HCT116 (cell line): ENCODE results near the gene SFPQ. TPM values are rescaled to one million over a fixed set of nuclear protein-coding genes. Genes with fewer than 3 reads are reported as not detected.

Source experiments
- ATAC-seq: fragments of 200-7000 bp; cut with Tn5 transposase; 2 replicates; pipeline ENCODE4 v1.9.1; 2020; ENCODE audit warnings: mild to moderate bottlenecking, moderate library complexity
- BruUV-seq: library from RNA; stranded (reverse); fragments of 400-500 nt; replicated peaks from 2 replicates; lab custom pipeline; 2021; lab: Mats Ljungman, UMichigan
- CTCF ChIA-PET: fragments of 300-600 bp; sonication (Branson Sonifier 250); formaldehyde crosslinking; loops from one replicate; lab custom pipeline; 2021; ENCODE audit warnings: antibody characterized with exemption; lab: Charles Lee
- POLR2A ChIA-PET: fragments of 300-600, 350-600 bp; sonication (Branson Sonifier 250); formaldehyde crosslinking; loops from one replicate; lab custom pipeline; 2021; ENCODE audit warnings: antibody characterized with exemption; lab: Charles Lee
- RAD21 ChIA-PET, 2 experiments: fragments of 300-600 bp; sonication (Branson Sonifier 250); formaldehyde crosslinking; loops; one replicate each; lab custom pipeline; 2023; ENCODE audit warnings: low total read pairs in 2 of 2; ENCODE audit not compliant: uncharacterized antibody in 2 of 2, unreplicated experiment in 2 of 2, low non-redundant PET in 1 of 2; lab: Charles Lee
- DNase-seq: peaks from one replicate; pipeline ENCODE4 v3.0.0-alpha.2; 2010; ENCODE audit warnings: low read depth, low spot score
- H2AFZ ChIP-seq: fragments of 200-600 bp; shearing (Covaris generic), sonication (generic); 2 replicates; pipeline ENCODE4 v1.6.1; 2017; ENCODE audit warnings: low read depth, mixed run types, mixed read lengths, antibody characterized with exemption, low read length; ENCODE audit not compliant: poor library complexity, severe bottlenecking
- H3K27ac ChIP-seq: 2 replicates; pipeline ENCODE4 v1.5.1; 2012; ENCODE audit warnings: low read depth, low read length
- H3K27me3 ChIP-seq: fragments of 200-600 bp; sonication (generic); 2 replicates; pipeline ENCODE4 v1.6.1; 2016; ENCODE audit warnings: mixed run types, low read length, mixed read lengths; ENCODE audit not compliant: insufficient read depth
- H3K36me3 ChIP-seq, 2 experiments: fragments of 200-500 bp in 1 of 2; fragments of 200-600 bp in 1 of 2; sonication (Bioruptor generic) in 1 of 2; sonication (generic) in 1 of 2; 2 replicates each; pipeline versions ENCODE4 v1.5.1 to v1.6.1; 2014 to 2016; ENCODE audit warnings: low read length in 2 of 2, inconsistent platforms in 1 of 2, mixed read lengths in 1 of 2, mixed run types in 1 of 2; ENCODE audit not compliant: insufficient read depth in 2 of 2, control insufficient read depth in 1 of 2
- H3K4me1 ChIP-seq, 2 experiments: fragments of 200-600 bp in 1 of 2; sonication (generic) in 1 of 2; 2 replicates each; pipeline versions ENCODE4 v1.5.1 to v1.6.1; 2012 to 2017; ENCODE audit warnings: low read length in 2 of 2, inconsistent platforms in 1 of 2, mild to moderate bottlenecking in 1 of 2, mixed read lengths in 1 of 2, mixed run types in 1 of 2, moderate library complexity in 1 of 2; ENCODE audit not compliant: insufficient read depth in 2 of 2, control insufficient read depth in 1 of 2
- H3K4me2 ChIP-seq: fragments of 200-600 bp; sonication (generic); 2 replicates; pipeline ENCODE4 v1.6.1; 2017; ENCODE audit warnings: mixed run types, low read length, mixed read lengths
- H3K4me3 ChIP-seq, 2 experiments: fragments of 200-600 bp in 1 of 2; sonication (generic) in 1 of 2; replicated peaks in 1 of 2; 2 replicates each; pipeline ENCODE4 v1.5.1; 2011 to 2016; ENCODE audit warnings: low read length in 2 of 2, control low read depth in 1 of 2, low read depth in 1 of 2, mild to moderate bottlenecking in 1 of 2, mixed read lengths in 1 of 2, mixed run types in 1 of 2
- H3K79me2 ChIP-seq: fragments of 200-600 bp; sonication (generic); 2 replicates; pipeline ENCODE4 v1.6.1; 2017; ENCODE audit warnings: mild to moderate bottlenecking, mixed run types, low read length, moderate library complexity, mixed read lengths; ENCODE audit not compliant: insufficient read depth
- H3K9ac ChIP-seq: fragments of 200-600 bp; sonication (generic); 2 replicates; pipeline ENCODE4 v1.6.1; 2016; ENCODE audit warnings: low read length, mixed read lengths
- H3K9me2 ChIP-seq: fragments of 200-600 bp; sonication (generic), shearing (Covaris generic); 2 replicates; pipeline ENCODE4 v1.6.1; 2017; ENCODE audit warnings: mixed run types, mild to moderate bottlenecking, moderate library complexity; ENCODE audit not compliant: insufficient read depth
- H3K9me3 ChIP-seq, 2 experiments: fragments of 200-500 bp in 1 of 2; fragments of 200-600 bp in 1 of 2; sonication (Bioruptor generic) in 1 of 2; sonication (generic) in 1 of 2; 2 replicates each; pipeline ENCODE4 v1.6.1; 2014 to 2017; ENCODE audit warnings: low read length in 2 of 2, mixed read lengths in 2 of 2, inconsistent platforms in 1 of 2, low read depth in 1 of 2, mild to moderate bottlenecking in 1 of 2, mixed run types in 1 of 2, moderate library complexity in 1 of 2; ENCODE audit not compliant: control insufficient read depth in 1 of 2, insufficient read depth in 1 of 2
- H4K20me1 ChIP-seq: fragments of 200-600 bp; sonication (generic), shearing (Covaris generic); 2 replicates; pipeline ENCODE4 v1.6.1; 2017; ENCODE audit warnings: mixed run types, mild to moderate bottlenecking, moderate library complexity; ENCODE audit not compliant: insufficient read depth
- CBX3 ChIP-seq: IDR thresholded peaks from 2 replicates; pipeline ENCODE4 v1.6.1; 2012; ENCODE audit warnings: low read depth
- ELF1 ChIP-seq: IDR thresholded peaks from 2 replicates; pipeline ENCODE4 v1.6.1; 2012; ENCODE audit warnings: low read depth, borderline replicate concordance
- EZH2phosphoT487 ChIP-seq: fragments of 200-600 bp; IDR thresholded peaks from 2 replicates; pipeline ENCODE4 v1.6.1; 2018; ENCODE audit warnings: antibody characterized with exemption, borderline replicate concordance
- POLR2AphosphoS5 ChIP-seq: IDR thresholded peaks from 2 replicates; pipeline ENCODE4 v1.6.1; 2011; ENCODE audit warnings: mild to moderate bottlenecking, low read depth, low read length, moderate library complexity
- RAD21 ChIP-seq: IDR thresholded peaks from 2 replicates; pipeline ENCODE4 v1.6.1; 2012; ENCODE audit warnings: low read depth, mild to moderate bottlenecking
- SIN3A ChIP-seq: IDR thresholded peaks from 2 replicates; pipeline ENCODE4 v1.6.1; 2012; ENCODE audit warnings: low read depth
- ZFX ChIP-seq: fragments of 450-650 bp; IDR thresholded peaks from 2 replicates; pipeline ENCODE4 v1.6.1; 2017
- intact Hi-C: fragments of 100-400 bp; cut with micrococcal nuclease; formaldehyde crosslinking; loops from 2 replicates; pipeline ENCODE4 v1.10.0; 2022
- total RNA-seq: library from RNA; stranded (reverse); gene quantifications from one replicate; pipeline ENCODE4 v1.2.1, GENCODE V29; 2021; ENCODE audit not compliant: unreplicated experiment
- TF ChIP-seq, protein P1 (sequence below): IDR thresholded peaks from 2 replicates; pipeline ENCODE4 v1.6.1; 2011; ENCODE audit warnings: mild to moderate bottlenecking, low read length, moderate library complexity; ENCODE audit not compliant: insufficient replicate concordance; ENCODE audit errors: extremely low read depth
- TF ChIP-seq, protein P2 (sequence below): IDR thresholded peaks from 2 replicates; pipeline ENCODE4 v1.6.1; 2012

SFPQ gene
- total RNA-seq, 1 experiment from 2014 or later = 327 TPM

DNA sequence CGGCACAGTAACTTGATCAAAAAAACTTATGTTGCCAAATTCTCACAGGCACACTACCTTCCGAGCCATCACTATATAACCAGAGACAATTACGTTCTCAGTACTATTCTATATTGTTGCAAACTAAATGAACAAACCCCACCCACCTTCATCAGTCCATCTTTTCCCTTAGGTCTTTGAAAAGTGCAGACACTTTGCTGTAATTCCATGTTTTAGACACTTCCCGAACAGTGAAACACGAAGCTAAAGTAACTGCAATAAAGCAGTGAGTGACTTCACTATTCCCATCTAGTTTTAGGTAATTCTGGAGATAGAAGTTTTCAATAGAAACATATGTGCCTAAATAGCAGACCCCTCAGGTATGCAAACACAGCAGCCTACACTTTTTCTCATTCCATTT is 7.7 kb downstream of the SFPQ start:
- H3K36me3 ChIP-seq = peaks cover 95 to 100% of the 10 kb centered on the region in 2 experiments
- no TSS peak for BruUV-seq

DNA sequence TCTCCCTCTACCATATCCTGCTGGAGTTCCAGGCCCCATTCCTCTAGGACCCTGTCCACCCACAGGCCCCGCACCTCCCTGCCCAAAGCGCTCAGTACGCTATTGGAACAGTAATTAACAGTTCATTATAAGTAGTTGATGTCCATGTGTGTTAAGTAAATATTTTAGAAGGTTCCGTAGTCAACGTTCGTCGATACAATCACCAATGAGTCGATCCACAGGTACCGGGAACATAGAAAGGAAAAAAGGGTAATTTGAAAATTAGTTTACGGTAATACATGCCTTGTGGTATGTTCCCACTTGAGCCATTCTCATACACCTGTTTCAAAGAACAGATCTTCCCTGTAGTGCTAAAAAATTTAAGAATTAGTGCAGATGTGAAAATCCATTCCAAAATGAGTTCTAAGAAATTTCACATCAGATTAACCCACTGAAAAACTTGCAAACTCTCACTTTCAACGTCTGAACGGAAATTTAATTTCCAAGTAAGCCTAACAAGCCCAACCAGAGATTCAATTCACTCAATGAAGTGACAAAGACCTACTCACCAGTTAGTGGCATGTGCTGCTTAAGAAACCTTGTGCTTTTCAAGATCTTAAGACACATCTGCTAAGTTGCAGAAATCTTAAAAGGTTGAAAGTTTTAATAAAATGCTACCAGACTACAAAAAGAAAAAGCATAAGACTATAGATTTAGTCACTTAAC is 8.3 kb downstream of the SFPQ start:
- no peak overlapping the region for H3K4me2 ChIP-seq
- peaks cover 97% of the 10 kb centered on the region for H4K20me1 ChIP-seq
- H3K27ac ChIP-seq = no peak overlapping the region
- H3K9me3 ChIP-seq = no peaks in the 10 kb centered on the region
- H3K27me3 ChIP-seq = no peaks in the 10 kb centered on the region
- ChIA-PET CTCF (no interaction called here), RAD21 (no interaction called here), POLR2A (no interaction called here)
- no peaks in the 10 kb centered on the region for H3K4me1 ChIP-seq
- no TSS peak for BruUV-seq
- no peak overlapping the region for H3K4me3 ChIP-seq
- DNase-seq (no peak), ATAC-seq (no peak)
- intact Hi-C loops = no loop called here
- no peaks in the 10 kb centered on the region for H3K9me2 ChIP-seq
- H2AFZ ChIP-seq = no peak overlapping the region
- peaks cover 92 to 100% of the 10 kb centered on the region in 2 experiments for H3K36me3 ChIP-seq
- no peak for TF ChIP-seq ELF1
- TF ChIP-seq, protein P1, sequence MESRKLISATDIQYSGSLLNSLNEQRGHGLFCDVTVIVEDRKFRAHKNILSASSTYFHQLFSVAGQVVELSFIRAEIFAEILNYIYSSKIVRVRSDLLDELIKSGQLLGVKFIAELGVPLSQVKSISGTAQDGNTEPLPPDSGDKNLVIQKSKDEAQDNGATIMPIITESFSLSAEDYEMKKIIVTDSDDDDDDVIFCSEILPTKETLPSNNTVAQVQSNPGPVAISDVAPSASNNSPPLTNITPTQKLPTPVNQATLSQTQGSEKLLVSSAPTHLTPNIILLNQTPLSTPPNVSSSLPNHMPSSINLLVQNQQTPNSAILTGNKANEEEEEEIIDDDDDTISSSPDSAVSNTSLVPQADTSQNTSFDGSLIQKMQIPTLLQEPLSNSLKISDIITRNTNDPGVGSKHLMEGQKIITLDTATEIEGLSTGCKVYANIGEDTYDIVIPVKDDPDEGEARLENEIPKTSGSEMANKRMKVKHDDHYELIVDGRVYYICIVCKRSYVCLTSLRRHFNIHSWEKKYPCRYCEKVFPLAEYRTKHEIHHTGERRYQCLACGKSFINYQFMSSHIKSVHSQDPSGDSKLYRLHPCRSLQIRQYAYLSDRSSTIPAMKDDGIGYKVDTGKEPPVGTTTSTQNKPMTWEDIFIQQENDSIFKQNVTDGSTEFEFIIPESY = no peak
- TF ChIP-seq CBX3 = no peak
- TF ChIP-seq, protein P2, sequence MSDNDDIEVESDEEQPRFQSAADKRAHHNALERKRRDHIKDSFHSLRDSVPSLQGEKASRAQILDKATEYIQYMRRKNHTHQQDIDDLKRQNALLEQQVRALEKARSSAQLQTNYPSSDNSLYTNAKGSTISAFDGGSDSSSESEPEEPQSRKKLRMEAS = no peak
- no peak for TF ChIP-seq EZH2phosphoT487
- TF ChIP-seq RAD21 = no peak
- no peak for TF ChIP-seq ZFX
- H3K9ac ChIP-seq = no peak overlapping the region
- H3K79me2 ChIP-seq = peaks cover 100% of the 10 kb centered on the region

More for the DNA sequence above, 7.7 kb downstream of the SFPQ start:
- no peaks in the 10 kb centered on the region for H3K27me3 ChIP-seq
- no peak overlapping the region for H3K9ac ChIP-seq
- no peaks in the 10 kb centered on the region for H3K9me3 ChIP-seq
- no peak overlapping the region for H3K27ac ChIP-seq
- no peak overlapping the region for H2AFZ ChIP-seq
- H3K4me1 ChIP-seq = peaks cover 0 to 3% of the 10 kb centered on the region in 2 experiments; a peak in 2 of 4 replicates
- ATAC-seq = no peak
- peaks cover 95% of the 10 kb centered on the region for H4K20me1 ChIP-seq
- no peak for DNase-seq
- POLR2A ChIA-PET = no interaction called here
- TF ChIP-seq SIN3A = no peak
- 0 out of 2 replicates have a peak, but pooled peaks have one; percentile 24 for TF ChIP-seq POLR2AphosphoS5
- TF ChIP-seq, all 23 proteins: peak for 1
- Histone ChIP-seq H3K4me2 (no peak overlapping the region), H3K79me2 (peaks cover 100% of the 10 kb centered on the region), H3K9me2 (no peaks in the 10 kb centered on the region), H3K4me3 (no peak overlapping the region)
- ChIA-PET RAD21 (no interaction called here), CTCF (no interaction called here)
- intact Hi-C loops = no loop called here
